Neuronal stem cell (in vitro differentiated cells): ENCODE data around the gene ZDHHC7.

Source experiments
- DNase-seq: peaks from one replicate; pipeline ENCODE4 v3.0.0-alpha.2; 2013; ENCODE audit warnings: low spot score
- H2AFZ ChIP-seq: one replicate; pipeline ENCODE4 v1.6.1; 2013; ENCODE audit warnings: mild to moderate bottlenecking, low read length, inconsistent platforms
- H2AK5ac ChIP-seq: 2 replicates; pipeline ENCODE4 v1.6.1; 2013; ENCODE audit warnings: low read depth, mild to moderate bottlenecking, inconsistent platforms, low read length, moderate library complexity, mixed read lengths
- H2BK120ac ChIP-seq: 2 replicates; pipeline ENCODE4 v1.6.1; 2013; ENCODE audit warnings: low read depth, mild to moderate bottlenecking, inconsistent platforms, low read length, moderate library complexity, mixed read lengths
- H2BK12ac ChIP-seq: one replicate; pipeline ENCODE4 v1.6.1; 2013; ENCODE audit warnings: low read length, inconsistent platforms
- H2BK15ac ChIP-seq: 2 replicates; pipeline ENCODE4 v1.6.1; 2013; ENCODE audit warnings: mild to moderate bottlenecking, low read length, inconsistent platforms, mixed read lengths
- H2BK5ac ChIP-seq: one replicate; pipeline ENCODE4 v1.6.1; 2013; ENCODE audit warnings: inconsistent platforms, mild to moderate bottlenecking, low read length, moderate library complexity
- H3K14ac ChIP-seq: one replicate; pipeline ENCODE4 v1.6.1; 2013; ENCODE audit warnings: low read length, inconsistent platforms
- H3K18ac ChIP-seq: 2 replicates; pipeline ENCODE4 v1.6.1; 2013; ENCODE audit warnings: low read length, inconsistent platforms
- H3K23ac ChIP-seq: 2 replicates; pipeline ENCODE4 v1.6.1; 2013; ENCODE audit warnings: low read depth, mild to moderate bottlenecking, mixed read lengths, low read length, inconsistent platforms; ENCODE audit not compliant: poor library complexity
- H3K27ac ChIP-seq: replicated peaks from 3 replicates; pipeline ENCODE4 v1.5.1; 2013; ENCODE audit warnings: low read length, inconsistent platforms
- H3K27me3 ChIP-seq, 3 experiments: 2 replicates each; pipeline ENCODE4 v1.6.1; 2013; ENCODE audit warnings: low read length in 3 of 3, mild to moderate bottlenecking in 2 of 3, inconsistent platforms in 1 of 3, low read depth in 1 of 3, mixed read lengths in 1 of 3, moderate library complexity in 1 of 3; ENCODE audit not compliant: control insufficient read depth in 3 of 3, insufficient read depth in 3 of 3
- H3K36me3 ChIP-seq, 2 donors: replicated peaks in 1 of 2; 2 replicates each; pipeline ENCODE4 v1.6.1; 2013; ENCODE audit warnings: low read length in 2 of 2; ENCODE audit not compliant: control insufficient read depth in 2 of 2, insufficient read depth in 2 of 2
- H3K4ac ChIP-seq: 2 replicates; pipeline ENCODE4 v1.6.1; 2013; ENCODE audit warnings: inconsistent platforms, mild to moderate bottlenecking, low read length, moderate library complexity
- H3K4me1 ChIP-seq, 2 donors: 1 replicate in 1 of 2; 2 replicates in 1 of 2; pipeline ENCODE4 v1.6.1; 2013; ENCODE audit warnings: low read length in 2 of 2, low read depth in 1 of 2; ENCODE audit not compliant: control insufficient read depth in 2 of 2, insufficient read depth in 1 of 2
- H3K4me2 ChIP-seq: one replicate; pipeline ENCODE4 v1.6.1; 2013; ENCODE audit warnings: mild to moderate bottlenecking, low read length, inconsistent platforms; ENCODE audit not compliant: insufficient read depth, poor library complexity, severe bottlenecking
- H3K4me3 ChIP-seq, 2 donors: 2 replicates each; pipeline ENCODE4 v1.5.1; 2013; ENCODE audit warnings: low read length in 2 of 2, mild to moderate bottlenecking in 2 of 2, inconsistent platforms in 1 of 2, moderate library complexity in 1 of 2
- H3K79me1 ChIP-seq: one replicate; pipeline ENCODE4 v1.6.1; 2013; ENCODE audit warnings: low read depth, mild to moderate bottlenecking, inconsistent platforms, low read length, moderate library complexity
- H3K9ac ChIP-seq: one replicate; pipeline ENCODE4 v1.6.1; 2013; ENCODE audit warnings: mild to moderate bottlenecking, low read depth, low read length, inconsistent platforms; ENCODE audit not compliant: poor library complexity
- H3K9me3 ChIP-seq, 2 donors: replicated peaks in 1 of 2; 2 replicates each; pipeline versions ENCODE3 to v1.6.1; 2013; ENCODE audit warnings: low read length in 2 of 2, mild to moderate bottlenecking in 2 of 2, inconsistent platforms in 1 of 2, low read depth in 1 of 2, mixed read lengths in 1 of 2, moderate library complexity in 1 of 2; ENCODE audit not compliant: control insufficient read depth in 2 of 2, insufficient read depth in 1 of 2
- H4K8ac ChIP-seq: one replicate; pipeline ENCODE4 v1.6.1; 2013; ENCODE audit warnings: low read depth, mild to moderate bottlenecking, inconsistent platforms, low read length, moderate library complexity
- H4K91ac ChIP-seq: one replicate; pipeline ENCODE4 v1.6.1; 2013; ENCODE audit warnings: low read length, low read depth, mild to moderate bottlenecking, inconsistent platforms; ENCODE audit not compliant: poor library complexity
- WGBS, 2 donors: extraction: QIAGEN DNeasy Blood & Tissue Kit; methylation state at CpG; one replicate each; pipeline ENCODE4 v1.1.7; 2013; ENCODE audit warnings: missing lambda C conversion rate in 2 of 2, mixed read lengths in 1 of 2; ENCODE audit not compliant: insufficient read length in 2 of 2, insufficient replicate concordance in 1 of 2; ENCODE audit errors: extremely low coverage in 2 of 2; 5-methylcytosine and 5-hydroxymethylcytosine counted together

Gene ZDHHC7

GRCh38 chr16:85006639-85007038, 4.7 kb downstream of the ZDHHC7 start:
- Histone ChIP-seq H3K18ac (no peak overlapping the region), H3K4ac (no peak overlapping the region), H3K9ac (no peak overlapping the region), H2AK5ac (no peak overlapping the region), H3K36me3 (peaks cover 2 to 16% of the 10 kb centered on the region in 2 donors), H3K27me3 (no peaks in the 10 kb centered on the region), H3K27ac (no peak overlapping the region), H3K14ac (no peak overlapping the region), H4K8ac (no peak overlapping the region), H3K4me1 (peaks cover 0 to 16% of the 10 kb centered on the region in 2 donors), H3K23ac (no peak overlapping the region), H2BK15ac (no peak overlapping the region), H2BK12ac (no peak overlapping the region), H2BK5ac (no peak overlapping the region), H3K9me3 (no peaks in the 10 kb centered on the region), H3K79me1 (peaks cover 2% of the 10 kb centered on the region), H3K4me2 (no peak overlapping the region), H4K91ac (no peak overlapping the region), H3K4me3 (no peak overlapping the region), H2AFZ (no peak overlapping the region), H2BK120ac (no peak overlapping the region)
- DNase-seq: no peak
- no CpG with 5 or more reads among the region's 7 CpGs for WGBS, 2 donors

GRCh38 chr16:85005285-85006069, 5.9 kb downstream of the ZDHHC7 start:
- peaks cover 5 to 19% of the 10 kb centered on the region in 2 donors for H3K4me1 ChIP-seq
- H3K27ac ChIP-seq: no peak overlapping the region
- no peaks in the 10 kb centered on the region for H3K9me3 ChIP-seq

DNA sequence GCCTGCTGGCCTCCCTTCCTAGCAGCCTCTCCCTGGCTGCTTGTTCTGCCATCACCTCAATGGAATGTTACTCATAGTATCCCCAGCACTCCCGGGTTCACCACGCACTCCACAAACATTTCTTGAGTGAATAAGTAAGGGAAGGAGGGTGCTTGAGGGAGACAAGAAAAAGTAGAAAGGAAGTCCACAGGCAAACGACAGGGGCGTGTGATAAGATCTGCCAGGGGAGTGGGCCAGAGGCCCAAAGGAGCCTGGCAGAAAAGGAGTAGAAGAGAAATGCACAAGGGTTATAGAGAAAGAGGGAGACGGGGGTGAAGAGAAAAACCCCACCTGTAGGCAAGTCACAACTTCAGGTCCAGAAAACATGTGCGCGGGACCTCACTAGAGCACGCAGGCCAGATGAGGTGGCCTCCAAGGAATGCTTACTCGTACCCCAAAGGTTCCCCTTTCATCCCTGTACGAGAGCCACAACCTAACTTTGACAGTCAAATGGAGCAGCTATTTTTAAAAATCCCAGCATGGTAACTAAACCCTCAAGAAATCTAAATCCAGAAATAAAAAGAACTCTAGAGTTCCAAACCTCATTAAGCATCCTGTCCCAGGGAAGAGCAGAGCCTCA, 6.6 kb downstream of the ZDHHC7 start:
- no peak overlapping the region for H2BK12ac ChIP-seq
- H3K18ac ChIP-seq: no peak overlapping the region
- H3K9ac ChIP-seq: no peak overlapping the region
- H3K4me3 ChIP-seq: no peak overlapping the region
- H3K14ac ChIP-seq: no peak overlapping the region
- H3K79me1 ChIP-seq: peaks cover 2% of the 10 kb centered on the region
- WGBS, 2 donors: no CpG with 5 or more reads among the region's 10 CpGs
- no peak overlapping the region for H2AK5ac ChIP-seq
- H3K9me3 ChIP-seq: no peaks in the 10 kb centered on the region
- no peak overlapping the region for H2BK120ac ChIP-seq
- no peak overlapping the region for H3K4ac ChIP-seq
- no peak overlapping the region for H2BK5ac ChIP-seq
- H3K27me3 ChIP-seq: no peaks in the 10 kb centered on the region
- H4K8ac ChIP-seq: no peak overlapping the region
- no peak overlapping the region for H2BK15ac ChIP-seq
- H3K27ac ChIP-seq: no peak overlapping the region
- H2AFZ ChIP-seq: no peak overlapping the region
- no peak overlapping the region for H3K23ac ChIP-seq
- H4K91ac ChIP-seq: no peak overlapping the region
- H3K4me1 ChIP-seq: peaks cover 5 to 18% of the 10 kb centered on the region in 2 donors
- DNase-seq: no peak
- peaks cover 4 to 29% of the 10 kb centered on the region in 2 donors for H3K36me3 ChIP-seq
- no peak overlapping the region for H3K4me2 ChIP-seq

More at GRCh38 chr16:85005285-85006069, 5.9 kb downstream of the ZDHHC7 start:
- no peak for DNase-seq
- no peak overlapping the region for H2BK15ac ChIP-seq
- no peak overlapping the region for H2AFZ ChIP-seq
- no peak overlapping the region for H3K4ac ChIP-seq
- no peak overlapping the region for H3K18ac ChIP-seq
- H3K79me1 ChIP-seq: peaks cover 2% of the 10 kb centered on the region
- peaks cover 2 to 24% of the 10 kb centered on the region in 2 donors for H3K36me3 ChIP-seq
- H2BK5ac ChIP-seq: no peak overlapping the region
- H4K8ac ChIP-seq: no peak overlapping the region
- no peak overlapping the region for H4K91ac ChIP-seq
- H3K4me3 ChIP-seq: no peak overlapping the region
- no CpG with 5 or more reads among the region's 11 CpGs for WGBS, 2 donors
- no peak overlapping the region for H2BK12ac ChIP-seq
- H3K9ac ChIP-seq: no peak overlapping the region
- no peak overlapping the region for H3K14ac ChIP-seq
- H3K27me3 ChIP-seq: no peaks in the 10 kb centered on the region
- no peak overlapping the region for H3K4me2 ChIP-seq
- no peak overlapping the region for H2AK5ac ChIP-seq
- H3K23ac ChIP-seq: no peak overlapping the region
- H2BK120ac ChIP-seq: no peak overlapping the region
